Sigmoid colon (tissue), 7 donors: ENCODE measurements around the gene ABCG5. TPM values are rescaled to one million over a fixed set of nuclear protein-coding genes. Genes with fewer than 3 reads are reported as not detected.

ENCODE experiments used
- DNase-seq: peaks from one replicate; pipeline ENCODE4 v3.0.0-alpha.2; 2019
- H3K27ac ChIP-seq, 4 donors: fragments of 200-600 bp; sonication (generic); one replicate each; pipeline ENCODE4 v1.5.1; 2016 to 2019; ENCODE audit warnings: mild to moderate bottlenecking in 1 of 4
- H3K27me3 ChIP-seq, 3 donors: fragments of 200-600 bp; sonication (generic); one replicate each; pipeline ENCODE4 v1.5.1; 2019; ENCODE audit warnings: mild to moderate bottlenecking in 1 of 3
- H3K36me3 ChIP-seq, 4 donors: fragments of 200-600 bp; sonication (generic); one replicate each; pipeline ENCODE4 v1.5.1; 2016 to 2019
- H3K4me1 ChIP-seq, 4 donors: fragments of 200-600 bp; sonication (generic); one replicate each; pipeline ENCODE4 v1.5.1; 2017 to 2019
- H3K4me3 ChIP-seq, 4 donors: fragments of 200-600 bp; sonication (generic); one replicate each; pipeline ENCODE4 v1.5.1; 2017 to 2019; ENCODE audit warnings: mild to moderate bottlenecking in 2 of 4, moderate library complexity in 1 of 4
- H3K9me3 ChIP-seq, 4 donors: fragments of 200-600 bp in 3 of 4; sonication (generic) in 3 of 4; one replicate each; pipeline versions ENCODE4 v1.5.1 to v1.6.1; 2013 to 2019
- CTCF ChIP-seq, 4 experiments: fragments of 450-650 bp in 3 of 4; fragments of 200-600 bp in 1 of 4; IDR thresholded peaks; one replicate each; pipeline ENCODE4 v1.5.1; 2016 to 2019; ENCODE audit warnings: antibody characterized with exemption in 4 of 4, mild to moderate bottlenecking in 3 of 4, moderate library complexity in 2 of 4
- EP300 ChIP-seq, 4 donors: sonication (generic); formaldehyde crosslinking; IDR thresholded peaks; one replicate each; pipeline ENCODE4 v1.6.1; 2017; ENCODE audit warnings: antibody characterized with exemption in 4 of 4
- POLR2A ChIP-seq, 2 donors: fragments of 450-650 bp; IDR thresholded peaks; one replicate each; pipeline ENCODE4 v1.6.1; 2016; ENCODE audit warnings: antibody characterized with exemption in 2 of 2, mild to moderate bottlenecking in 2 of 2, moderate library complexity in 2 of 2
- POLR2AphosphoS5 ChIP-seq, 4 donors: sonication (generic); formaldehyde crosslinking; IDR thresholded peaks; one replicate each; pipeline ENCODE4 v1.6.1; 2017; ENCODE audit warnings: antibody characterized with exemption in 4 of 4
- WGBS, 2 donors: extraction: QIAGEN DNeasy Blood & Tissue Kit; methylation state at CpG; one replicate each; pipeline ENCODE4 v1.1.7; 2013; 5-methylcytosine and 5-hydroxymethylcytosine counted together
- intact Hi-C: fragments of 100-400 bp; cut with DNase I; formaldehyde crosslinking; loops from one replicate; pipeline ENCODE4 v1.15.1; 2023
- polyA plus RNA-seq, 3 donors: library from polyadenylated mRNA; stranded (reverse); fragments of 200-250 nt; gene quantifications; one replicate each; pipeline ENCODE4 v1.2.3, GENCODE V29; 2013
- total RNA-seq, 4 donors: library from RNA; depleted of rRNA; stranded (reverse); fragments of >200 nt; gene quantifications; one replicate each; pipeline ENCODE4 v1.1.0, GENCODE V29; 2016
- donor health status: healthy with polysubstance abuse.
- donor health status: Bipolar disorder and iron deficiency.
- donor health status: healthy.

The ABCG5 gene
- total and polyA plus RNA-seq, 7 donors, result 0.10 to 0.23 TPM; not detected in 5

GRCh38 chr2:43882312-43882711 lies 43.7 kb upstream of the ABCG5 start:
- intact Hi-C loops, result no loop called here
- no peak for DNase-seq
- Histone ChIP-seq H3K4me1 (no peaks in the 10 kb centered on the region), H3K4me3 (no peak overlapping the region), H3K9me3 (no peaks in the 10 kb centered on the region), H3K36me3 (peaks cover 0 to 19% (median under 1%) of the 10 kb centered on the region in 4 donors), H3K27ac (no peak overlapping the region), H3K27me3 (no peaks in the 10 kb centered on the region)
- WGBS, 2 donors, result 87 to 90% methylated on average over 4 of the region's 4 CpGs
- TF ChIP-seq EP300 (IDR thresholded peaks at IDR 0.05) (no peak), CTCF (IDR thresholded peaks at IDR 0.05) (no peak), POLR2AphosphoS5 (IDR thresholded peaks at IDR 0.05) (no peak), POLR2A (IDR thresholded peaks at IDR 0.05) (no peak)

- Histone ChIP-seq H3K9me3 (no peaks in the 10 kb centered on the region), H3K4me1 (no peaks in the 10 kb centered on the region), H3K36me3 (peaks cover 0 to 10% (median 0%) of the 10 kb centered on the region in 4 donors), H3K27me3 (no peaks in the 10 kb centered on the region), H3K4me3 (no peak overlapping the region), H3K27ac (no peak overlapping the region)
- intact Hi-C loops, result no loop called here
- TF ChIP-seq POLR2AphosphoS5 (IDR thresholded peaks at IDR 0.05), result no peak
- no peak for DNase-seq
- WGBS, 2 donors, result 49 to 72% methylated on average over 5 of the region's 5 CpGs
These were observed 42.3 kb upstream of the ABCG5 start for GRCh38 chr2:43880952-43881351.

GRCh38 chr2:43880471-43880870 lies 41.8 kb upstream of the ABCG5 start:
- Histone ChIP-seq H3K27me3 (no peaks in the 10 kb centered on the region), H3K4me1 (no peaks in the 10 kb centered on the region), H3K4me3 (no peak overlapping the region), H3K27ac (no peak overlapping the region), H3K9me3 (no peaks in the 10 kb centered on the region), H3K36me3 (peaks cover 0 to 5% (median 0%) of the 10 kb centered on the region in 4 donors)
- intact Hi-C loops, result no loop called here
- 82 to 97% methylated on average over 9 of the region's 9 CpGs for WGBS, 2 donors
- TF ChIP-seq EP300 (IDR thresholded peaks at IDR 0.05) (no peak), POLR2A (IDR thresholded peaks at IDR 0.05) (no peak), POLR2AphosphoS5 (IDR thresholded peaks at IDR 0.05) (no peak), CTCF (IDR thresholded peaks at IDR 0.05) (no peak)
- DNase-seq, result no peak

- intact Hi-C loops, result no loop called here
- Histone ChIP-seq H3K27me3 (peaks cover 0 to 6% (median 0%) of the 10 kb centered on the region in 3 donors), H3K4me1 (no peaks in the 10 kb centered on the region), H3K4me3 (no peak overlapping the region), H3K9me3 (no peaks in the 10 kb centered on the region), H3K36me3 (no peaks in the 10 kb centered on the region), H3K27ac (no peak overlapping the region)
- TF ChIP-seq CTCF (IDR thresholded peaks at IDR 0.05), result no peak
- no peak for TF ChIP-seq POLR2AphosphoS5 (IDR thresholded peaks at IDR 0.05)
- TF ChIP-seq POLR2A (IDR thresholded peaks at IDR 0.05), result no peak
- no peak for TF ChIP-seq EP300 (IDR thresholded peaks at IDR 0.05)
- no peak for DNase-seq
- WGBS, 2 donors, result 83% methylated on average over 5 of the region's 5 CpGs
These were observed 40.6 kb upstream of the ABCG5 start for GRCh38 chr2:43879261-43879660.

- 35 to 37% methylated on average over 16 of the region's 16 CpGs for WGBS, 2 donors
- TF ChIP-seq EP300 (IDR thresholded peaks at IDR 0.05) (no peak), CTCF (IDR thresholded peaks at IDR 0.05) (peak; percentile 19 to 82 (median 68))
- no peak overlapping the region for H3K27ac ChIP-seq
- H3K27me3 ChIP-seq, result peaks cover 0 to 6% (median 0%) of the 10 kb centered on the region in 3 donors
- no peaks in the 10 kb centered on the region for H3K9me3 ChIP-seq
- H3K36me3 ChIP-seq, result no peaks in the 10 kb centered on the region
- DNase-seq, result no peak
- H3K4me1 ChIP-seq, result no peaks in the 10 kb centered on the region
- intact Hi-C loops, result no loop called here
- H3K4me3 ChIP-seq, result no peak overlapping the region
These were observed 39.3 kb upstream of the ABCG5 start for GRCh38 chr2:43877782-43878464.
